GM12891 (cell line): ENCODE results near the gene ERGIC1.
"Not testable (repeated sequence)": the region's sequence is repeated elsewhere in the genome, so short reads cannot be mapped to it uniquely, and the experiment has no call there.

ENCODE experiments used
- PAX5 ChIP-seq: IDR thresholded peaks from 2 replicates; pipeline ENCODE4 v1.6.1; 2011; ENCODE audit warnings: low read length, moderate library complexity, mild to moderate bottlenecking; ENCODE audit not compliant: insufficient read depth, severe bottlenecking
- POLR2A ChIP-seq: IDR thresholded peaks from 2 replicates; pipeline ENCODE4 v1.6.1; 2011; ENCODE audit warnings: low read depth, low read length, control low read depth
- POLR2AphosphoS5 ChIP-seq: IDR thresholded peaks from 2 replicates; pipeline ENCODE4 v1.6.1; 2011; ENCODE audit warnings: low read depth, low read length, control low read depth
- SPI1 ChIP-seq: IDR thresholded peaks from 2 replicates; pipeline ENCODE4 v1.6.1; 2011; ENCODE audit warnings: low read depth, low read length, control low read depth

DNA sequence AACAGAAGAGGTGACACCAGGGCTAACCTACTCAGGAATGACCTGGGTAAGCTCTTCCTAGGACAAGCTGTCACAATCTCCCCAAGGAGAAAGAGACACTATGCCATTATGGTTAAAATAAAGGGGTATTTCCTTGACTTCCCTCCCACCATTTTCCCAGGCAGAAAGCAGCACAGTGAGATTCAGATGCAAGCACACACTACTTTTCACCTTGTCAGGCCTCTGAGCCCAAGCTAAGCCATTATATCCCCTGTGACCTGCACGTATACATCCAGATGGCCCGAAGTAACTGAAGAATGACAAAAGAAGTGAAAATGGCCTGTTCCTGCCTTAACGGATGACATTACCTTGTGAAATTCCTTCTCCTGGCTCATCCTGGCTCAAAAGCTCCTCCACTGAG is 46.5 kb upstream of the ERGIC1 start:
- not testable (repeated sequence) for TF ChIP-seq POLR2A, POLR2AphosphoS5, SPI1, PAX5
